ENCODE results near the gene SPATS1. TPM values are rescaled to one million over a fixed set of nuclear protein-coding genes. Genes with fewer than 3 reads are reported as not detected.

SPATS1 gene
- total and polyA plus RNA-seq, 2 of the 13 experiments (the other 11 are each of a cell fraction or from before 2014, with no cell fraction given) = not detected

GRCh38 chr6:44311304-44311703 lies 31.1 kb upstream of the SPATS1 start:
- WGBS (ENCODE audit: low lambda C conversion rate) = 87% methylated on average over 2 of the region's 2 CpGs
- Histone ChIP-seq H3K4me3 (replicated peaks in 1 of 3; ENCODE audit: insufficient read depth in 1 of 3, low read depth in 2 of 3, low read length in 3 of 3) (no peak overlapping the region), H3K9ac (ENCODE audit: insufficient read depth, low read depth, low read length) (no peak overlapping the region), H3K27me3 (ENCODE audit: control insufficient read depth in 1 of 2, insufficient read depth in 2 of 2, low read length in 2 of 2) (peaks cover 0 to 11% of the 10 kb centered on the region in 2 experiments; a peak in 2 of 5 replicates), H3K36me3 (replicated peaks in 1 of 2; ENCODE audit: control insufficient read depth in 1 of 2, insufficient read depth in 2 of 2, low read length in 2 of 2) (peaks cover 27 to 50% of the 10 kb centered on the region in 2 experiments), H3K79me2 (ENCODE audit: insufficient read depth, low read length) (peaks cover 15% of the 10 kb centered on the region), H3K9me3 (ENCODE audit: low read length) (no peaks in the 10 kb centered on the region), H3K4me2 (ENCODE audit: low read depth, low read length) (no peak overlapping the region), H2AFZ (ENCODE audit: low read length) (no peak overlapping the region), H3K4me1 (ENCODE audit: insufficient read depth, low read length) (peaks cover 13% of the 10 kb centered on the region), H3K27ac (ENCODE audit: extremely low read length, insufficient read depth, low read length) (no peak overlapping the region), H4K20me1 (ENCODE audit: insufficient read depth, low read length) (no peaks in the 10 kb centered on the region)
- in situ Hi-C loops (cut with HindIII; ENCODE audit: extremely low pct_ligation_motif_present, low pct_unique_long_range_greater_than_20kb) = loop anchor here (5.0 kb wide), 1 partner anchor 44 kb away; the partner anchor contains the start of gene NFKBIE
- no peak for FAIRE-seq
- TF ChIP-seq MAFF (IDR thresholded peaks at IDR 0.05; ENCODE audit: low read depth, low read length) = peak; percentile 88
- TF ChIP-seq CEBPB (IDR thresholded peaks at IDR 0.05; ENCODE audit: borderline replicate concordance, low read depth, low read length) = no peak
- peak; percentile 84 to 95 for TF ChIP-seq MAFK (conservative IDR thresholded peaks at IDR 0.05 in 1 of 2, IDR thresholded peaks at IDR 0.05 in 1 of 2; ENCODE audit: low read length in 2 of 2)
- no peak for TF ChIP-seq ZFP41 (CRISPR knock-in tag; IDR thresholded peaks at IDR 0.05; ENCODE audit: borderline replicate concordance)
- intact Hi-C loops (cut with micrococcal nuclease; ENCODE audit: unreplicated experiment) = no loop called here
- no TSS peak for BruUV-seq (replicated peaks)
- no peak for ATAC-seq
- CTCF ChIA-PET (ENCODE audit: low intra/inter-chr PET ratio, low total read pairs) = no interaction called here
- POLR2A ChIA-PET = no interaction called here
- no peak for DNase-seq (ENCODE audit: low spot score)

- CTCF ChIA-PET (ENCODE audit: low intra/inter-chr PET ratio, low total read pairs) = no interaction called here
- H4K20me1 ChIP-seq (ENCODE audit: insufficient read depth, low read length) = no peaks in the 10 kb centered on the region
- BruUV-seq (replicated peaks) = no TSS peak
- H3K4me3 ChIP-seq (replicated peaks in 1 of 3; ENCODE audit: insufficient read depth in 1 of 3, low read depth in 2 of 3, low read length in 3 of 3) = peak overlapping the region in 2 of 3 experiments; percentile 96 to 97; a peak in 2 of 6 replicates
- H3K4me2 ChIP-seq (ENCODE audit: low read depth, low read length) = peak overlapping the region; percentile 93
- no peak overlapping the region for H2AFZ ChIP-seq (ENCODE audit: low read length)
- intact Hi-C loops (cut with micrococcal nuclease; ENCODE audit: unreplicated experiment) = loop anchor here (1.0 kb wide), 1 partner anchor 18 kb away; no protein-coding TSS in a partner anchor
- in situ Hi-C loops (cut with HindIII; ENCODE audit: extremely low pct_ligation_motif_present, low pct_unique_long_range_greater_than_20kb) = loop anchor here (5.0 kb wide), 1 partner anchor 44 kb away; the partner anchor contains the start of gene NFKBIE
- DNase-seq (ENCODE audit: low spot score) = no peak
- no peak overlapping the region for H3K27ac ChIP-seq (ENCODE audit: extremely low read length, insufficient read depth, low read length)
- 93% methylated on average over 3 of the region's 3 CpGs for WGBS (ENCODE audit: low lambda C conversion rate)
- TF ChIP-seq ZNF562 (CRISPR knock-in tag; IDR thresholded peaks at IDR 0.05; ENCODE audit: borderline replicate concordance) = no peak
- no peak for TF ChIP-seq ARID5B (CRISPR knock-in tag; IDR thresholded peaks at IDR 0.05)
- H3K9ac ChIP-seq (ENCODE audit: insufficient read depth, low read depth, low read length) = peak overlapping the region; percentile 88; the same call in 1 of the 2 replicates
- no peaks in the 10 kb centered on the region for H3K9me3 ChIP-seq (ENCODE audit: low read length)
- peaks cover 15% of the 10 kb centered on the region for H3K79me2 ChIP-seq (ENCODE audit: insufficient read depth, low read length)
- peaks cover 0 to 13% of the 10 kb centered on the region in 2 experiments; a peak in 2 of 5 replicates for H3K27me3 ChIP-seq (ENCODE audit: control insufficient read depth in 1 of 2, insufficient read depth in 2 of 2, low read length in 2 of 2)
- ATAC-seq = no peak
- FAIRE-seq = no peak
- H3K4me1 ChIP-seq (ENCODE audit: insufficient read depth, low read length) = peaks cover 13% of the 10 kb centered on the region
- POLR2A ChIA-PET = interaction anchor here (1.4 kb wide), 1 partner anchor 13 kb away, joined by 5 read pairs; no protein-coding TSS in a partner anchor
- H3K36me3 ChIP-seq (replicated peaks in 1 of 2; ENCODE audit: control insufficient read depth in 1 of 2, insufficient read depth in 2 of 2, low read length in 2 of 2) = peaks cover 24 to 46% of the 10 kb centered on the region in 2 experiments
Measured at GRCh38 chr6:44311767-44312166, 30.7 kb upstream of the SPATS1 start.

Measured in HepG2 (cell line).